GM23338 (cell line): ENCODE data around the gene FAM98A. TPM values are rescaled to one million over a fixed set of nuclear protein-coding genes. Genes with fewer than 3 reads are reported as not detected.

Experiments used
- ATAC-seq: fragments of 200-7000 bp; cut with Tn5 transposase; 3 replicates; pipeline ENCODE4 v1.9.1; 2020
- DNase-seq: peaks from one replicate; pipeline ENCODE4 v3.0.0-alpha.2; 2015; ENCODE audit warnings: low spot score
- H2AFZ ChIP-seq: fragments of 200-600 bp; sonication (generic); 2 replicates; pipeline ENCODE4 v1.8.0; 2016; ENCODE audit warnings: antibody characterized with exemption, mild to moderate bottlenecking, moderate library complexity
- H3F3A ChIP-seq: fragments of 200-600 bp; sonication (generic); replicated peaks from 2 replicates; pipeline ENCODE4 v1.8.0; 2017; ENCODE audit warnings: antibody characterized with exemption, mixed run types, low read depth
- H3K27ac ChIP-seq: fragments of 200-600 bp; sonication (generic); 2 replicates; pipeline ENCODE4 v1.6.1; 2016; ENCODE audit warnings: low read depth
- H3K27me3 ChIP-seq: fragments of 200-600 bp; sonication (generic); 2 replicates; pipeline ENCODE4 v1.8.0; 2016; ENCODE audit warnings: mild to moderate bottlenecking, mixed run types, moderate library complexity; ENCODE audit not compliant: insufficient read depth
- H3K36me3 ChIP-seq: fragments of 200-600 bp; sonication (generic); 2 replicates; pipeline ENCODE4 v1.8.0; 2016; ENCODE audit warnings: mild to moderate bottlenecking; ENCODE audit not compliant: insufficient read depth
- H3K4me1 ChIP-seq: fragments of 200-600 bp; sonication (generic); 2 replicates; pipeline ENCODE4 v1.8.0; 2016; ENCODE audit warnings: mild to moderate bottlenecking, moderate library complexity; ENCODE audit not compliant: insufficient read depth
- H3K4me2 ChIP-seq: fragments of 200-600 bp; sonication (generic); 2 replicates; pipeline ENCODE4 v1.7.1; 2017; ENCODE audit warnings: mixed run types
- H3K4me3 ChIP-seq: fragments of 200-600 bp; sonication (generic); 2 replicates; pipeline ENCODE4 v1.6.1; 2016; ENCODE audit warnings: mixed run types
- H3K79me2 ChIP-seq: fragments of 200-600 bp; sonication (generic); replicated peaks from 2 replicates; pipeline ENCODE4 v1.8.0; 2017; ENCODE audit warnings: mild to moderate bottlenecking; ENCODE audit not compliant: insufficient read depth
- H3K9me2 ChIP-seq: fragments of 200-600 bp; sonication (generic); 2 replicates; pipeline ENCODE4 v1.8.0; 2017; ENCODE audit not compliant: insufficient read depth
- H4K20me1 ChIP-seq: fragments of 200-600 bp; sonication (generic); replicated peaks from 2 replicates; pipeline ENCODE4 v1.8.0; 2017; ENCODE audit warnings: mild to moderate bottlenecking; ENCODE audit not compliant: insufficient read depth
- H3K27ac Mint-ChIP-seq: 2 replicates; pipeline ENCODE4 v1.8.0; 2020; ENCODE audit warnings: inconsistent platforms, mild to moderate bottlenecking, moderate library complexity, mixed read lengths
- H3K27me3 Mint-ChIP-seq: 3 replicates; pipeline ENCODE4 v1.8.0; 2022; ENCODE audit warnings: low read depth, mild to moderate bottlenecking, moderate library complexity, mixed read lengths, inconsistent platforms; ENCODE audit not compliant: insufficient read depth, poor library complexity
- H3K36me3 Mint-ChIP-seq: 3 replicates; pipeline ENCODE4 v1.8.0; 2021; ENCODE audit warnings: low read depth, mild to moderate bottlenecking, inconsistent platforms, moderate library complexity, mixed read lengths
- H3K4me1 Mint-ChIP-seq: 3 replicates; pipeline ENCODE4 v1.8.0; 2020; ENCODE audit warnings: mild to moderate bottlenecking, inconsistent platforms, mixed read lengths
- H3K4me3 Mint-ChIP-seq: 3 replicates; pipeline ENCODE4 v1.8.0; 2021; ENCODE audit warnings: moderate library complexity, mild to moderate bottlenecking, inconsistent platforms, mixed read lengths
- H3K9me3 Mint-ChIP-seq: 3 replicates; pipeline ENCODE4 v1.8.0; 2020; ENCODE audit warnings: moderate library complexity, mild to moderate bottlenecking, inconsistent platforms, mixed read lengths
- CREB1 ChIP-seq: fragments of 250-450 bp; sonication (Bioruptor Pico); IDR thresholded peaks from 2 replicates; pipeline ENCODE4 v1.5.0; 2020; ENCODE audit warnings: low read depth, mild to moderate bottlenecking, moderate library complexity
- CTCF ChIP-seq, 2 experiments: fragments of 200-600 bp in 1 of 2; sonication (generic) in 1 of 2; conservative IDR thresholded peaks; 2 replicates each; pipeline versions ENCODE4 v1.5.1 to v1.6.1; 2016 to 2017; ENCODE audit warnings: antibody characterized with exemption in 2 of 2, low read depth in 2 of 2, mild to moderate bottlenecking in 2 of 2, moderate library complexity in 1 of 2
- EZH2 ChIP-seq: fragments of 200-600 bp; sonication (generic); IDR thresholded peaks from one replicate; pipeline ENCODE4 v1.8.0; 2017; ENCODE audit warnings: antibody characterized with exemption, mild to moderate bottlenecking, low read depth; ENCODE audit not compliant: unreplicated experiment
- EZH2phosphoT487 ChIP-seq: fragments of 200-600 bp; sonication (generic); IDR thresholded peaks from one replicate; pipeline ENCODE4 v1.8.1; 2018; ENCODE audit warnings: antibody characterized with exemption; ENCODE audit not compliant: unreplicated experiment
- JUNB ChIP-seq: IDR thresholded peaks from one replicate; pipeline ENCODE4 v1.6.1; 2016; ENCODE audit warnings: antibody characterized with exemption; ENCODE audit not compliant: unreplicated experiment
- NANOG ChIP-seq: IDR thresholded peaks from 2 replicates; pipeline ENCODE4 v1.6.1; 2016; ENCODE audit warnings: antibody characterized with exemption, borderline replicate concordance
- POLR2AphosphoS5 ChIP-seq: IDR thresholded peaks from 2 replicates; pipeline ENCODE4 v1.6.1; 2016; ENCODE audit warnings: antibody characterized with exemption, low read depth
- REST ChIP-seq: IDR thresholded peaks from one replicate; pipeline ENCODE4 v1.6.1; 2018; ENCODE audit warnings: antibody characterized with exemption; ENCODE audit not compliant: unreplicated experiment
- STAT1 ChIP-seq: IDR thresholded peaks from one replicate; pipeline ENCODE4 v1.6.1; 2016; ENCODE audit warnings: antibody characterized with exemption; ENCODE audit not compliant: unreplicated experiment
- ZNF114 ChIP-seq: fragments of 250-450 bp; sonication (Bioruptor Pico); IDR thresholded peaks from 2 replicates; pipeline ENCODE4 v1.5.0; 2020; ENCODE audit warnings: mild to moderate bottlenecking, moderate library complexity
- ZNF331 ChIP-seq: fragments of 250-450 bp; sonication (Bioruptor Pico); IDR thresholded peaks from 2 replicates; pipeline ENCODE4 v1.5.0; 2020; ENCODE audit warnings: low read depth, mild to moderate bottlenecking, moderate library complexity
- polyA plus RNA-seq: library from polyadenylated mRNA; unstranded; fragments of >200 nt; fragmentation: Nextera tagmentation; extraction: Ambion mirVana; gene quantifications from 2 replicates; pipeline ENCODE4 v1.2.1, GENCODE V29; 2016
- total RNA-seq: library from RNA; depleted of rRNA; stranded (reverse); fragments of >200 nt; shearing (Covaris generic); gene quantifications from 2 replicates; pipeline ENCODE4 v1.2.3, GENCODE V29; 2014
- TF ChIP-seq, protein P1 (sequence below): fragments of 250-450 bp; sonication (Bioruptor Pico); IDR thresholded peaks from 2 replicates; pipeline ENCODE4 v1.5.0; 2020; ENCODE audit warnings: mild to moderate bottlenecking, moderate library complexity
- TF ChIP-seq, protein P2 (sequence below): IDR thresholded peaks from 2 replicates; pipeline ENCODE4 v1.6.1; 2016; ENCODE audit warnings: antibody characterized with exemption

Gene FAM98A
- total and polyA plus RNA-seq, 2 experiments from 2014 or later = 68.6 to 149 TPM

DNA sequence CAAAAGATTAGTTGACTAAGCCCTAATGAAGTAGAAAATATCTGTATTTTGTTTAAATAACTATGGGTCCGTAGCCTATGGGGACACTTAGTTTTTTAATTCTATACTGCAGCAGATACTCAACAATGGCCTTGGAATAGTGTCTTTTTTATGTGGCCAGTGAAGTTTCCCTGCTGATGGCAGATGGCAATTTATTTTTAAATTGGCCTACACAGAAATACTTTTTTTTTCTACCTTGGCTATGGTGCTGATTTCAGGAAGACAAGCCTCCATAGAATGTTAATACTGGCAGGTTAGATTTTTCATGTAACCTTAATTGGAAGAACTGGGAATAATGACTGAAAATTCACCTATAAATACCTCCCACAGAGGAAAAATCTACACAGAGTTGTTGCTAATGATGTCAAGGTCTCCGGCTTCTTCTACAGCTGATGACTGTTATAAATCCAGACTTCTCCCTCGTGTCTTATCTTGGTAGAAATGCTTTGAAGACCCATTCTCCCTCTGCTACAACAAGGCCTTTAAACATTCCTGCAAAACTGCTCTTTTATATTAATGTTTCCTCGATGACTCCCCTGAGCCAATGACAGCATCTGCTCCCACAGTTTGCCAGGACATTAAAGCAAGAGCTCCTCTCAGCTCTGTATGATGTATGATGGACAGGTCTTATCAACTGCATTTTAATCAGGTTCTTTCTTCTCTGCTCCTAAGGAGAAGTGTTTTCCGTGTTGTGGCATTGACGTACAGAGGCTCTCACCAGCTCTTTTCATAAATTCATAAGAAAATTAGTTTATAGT, 29.1 kb upstream of the FAM98A start:
- Histone ChIP-seq H3F3A (no peaks in the 10 kb centered on the region), H3K27me3 (no peaks in the 10 kb centered on the region), H2AFZ (no peak overlapping the region), H3K27ac (no peak overlapping the region), H3K79me2 (no peaks in the 10 kb centered on the region), H3K9me2 (no peaks in the 10 kb centered on the region), H3K4me2 (no peak overlapping the region), H3K4me1 (no peaks in the 10 kb centered on the region), H4K20me1 (no peaks in the 10 kb centered on the region), H3K36me3 (no peaks in the 10 kb centered on the region), H3K4me3 (no peak overlapping the region)
- Mint-ChIP-seq H3K36me3 (peaks cover 15% of the 10 kb centered on the region), H3K27me3 (peaks cover 2% of the 10 kb centered on the region), H3K4me1 (peaks cover 5% of the 10 kb centered on the region; the same call in 2 of the 3 replicates), H3K27ac (no peak overlapping the region), H3K9me3 (no peaks in the 10 kb centered on the region; the same call in 2 of the 3 replicates), H3K4me3 (no peak overlapping the region)
- TF ChIP-seq, protein P1, sequence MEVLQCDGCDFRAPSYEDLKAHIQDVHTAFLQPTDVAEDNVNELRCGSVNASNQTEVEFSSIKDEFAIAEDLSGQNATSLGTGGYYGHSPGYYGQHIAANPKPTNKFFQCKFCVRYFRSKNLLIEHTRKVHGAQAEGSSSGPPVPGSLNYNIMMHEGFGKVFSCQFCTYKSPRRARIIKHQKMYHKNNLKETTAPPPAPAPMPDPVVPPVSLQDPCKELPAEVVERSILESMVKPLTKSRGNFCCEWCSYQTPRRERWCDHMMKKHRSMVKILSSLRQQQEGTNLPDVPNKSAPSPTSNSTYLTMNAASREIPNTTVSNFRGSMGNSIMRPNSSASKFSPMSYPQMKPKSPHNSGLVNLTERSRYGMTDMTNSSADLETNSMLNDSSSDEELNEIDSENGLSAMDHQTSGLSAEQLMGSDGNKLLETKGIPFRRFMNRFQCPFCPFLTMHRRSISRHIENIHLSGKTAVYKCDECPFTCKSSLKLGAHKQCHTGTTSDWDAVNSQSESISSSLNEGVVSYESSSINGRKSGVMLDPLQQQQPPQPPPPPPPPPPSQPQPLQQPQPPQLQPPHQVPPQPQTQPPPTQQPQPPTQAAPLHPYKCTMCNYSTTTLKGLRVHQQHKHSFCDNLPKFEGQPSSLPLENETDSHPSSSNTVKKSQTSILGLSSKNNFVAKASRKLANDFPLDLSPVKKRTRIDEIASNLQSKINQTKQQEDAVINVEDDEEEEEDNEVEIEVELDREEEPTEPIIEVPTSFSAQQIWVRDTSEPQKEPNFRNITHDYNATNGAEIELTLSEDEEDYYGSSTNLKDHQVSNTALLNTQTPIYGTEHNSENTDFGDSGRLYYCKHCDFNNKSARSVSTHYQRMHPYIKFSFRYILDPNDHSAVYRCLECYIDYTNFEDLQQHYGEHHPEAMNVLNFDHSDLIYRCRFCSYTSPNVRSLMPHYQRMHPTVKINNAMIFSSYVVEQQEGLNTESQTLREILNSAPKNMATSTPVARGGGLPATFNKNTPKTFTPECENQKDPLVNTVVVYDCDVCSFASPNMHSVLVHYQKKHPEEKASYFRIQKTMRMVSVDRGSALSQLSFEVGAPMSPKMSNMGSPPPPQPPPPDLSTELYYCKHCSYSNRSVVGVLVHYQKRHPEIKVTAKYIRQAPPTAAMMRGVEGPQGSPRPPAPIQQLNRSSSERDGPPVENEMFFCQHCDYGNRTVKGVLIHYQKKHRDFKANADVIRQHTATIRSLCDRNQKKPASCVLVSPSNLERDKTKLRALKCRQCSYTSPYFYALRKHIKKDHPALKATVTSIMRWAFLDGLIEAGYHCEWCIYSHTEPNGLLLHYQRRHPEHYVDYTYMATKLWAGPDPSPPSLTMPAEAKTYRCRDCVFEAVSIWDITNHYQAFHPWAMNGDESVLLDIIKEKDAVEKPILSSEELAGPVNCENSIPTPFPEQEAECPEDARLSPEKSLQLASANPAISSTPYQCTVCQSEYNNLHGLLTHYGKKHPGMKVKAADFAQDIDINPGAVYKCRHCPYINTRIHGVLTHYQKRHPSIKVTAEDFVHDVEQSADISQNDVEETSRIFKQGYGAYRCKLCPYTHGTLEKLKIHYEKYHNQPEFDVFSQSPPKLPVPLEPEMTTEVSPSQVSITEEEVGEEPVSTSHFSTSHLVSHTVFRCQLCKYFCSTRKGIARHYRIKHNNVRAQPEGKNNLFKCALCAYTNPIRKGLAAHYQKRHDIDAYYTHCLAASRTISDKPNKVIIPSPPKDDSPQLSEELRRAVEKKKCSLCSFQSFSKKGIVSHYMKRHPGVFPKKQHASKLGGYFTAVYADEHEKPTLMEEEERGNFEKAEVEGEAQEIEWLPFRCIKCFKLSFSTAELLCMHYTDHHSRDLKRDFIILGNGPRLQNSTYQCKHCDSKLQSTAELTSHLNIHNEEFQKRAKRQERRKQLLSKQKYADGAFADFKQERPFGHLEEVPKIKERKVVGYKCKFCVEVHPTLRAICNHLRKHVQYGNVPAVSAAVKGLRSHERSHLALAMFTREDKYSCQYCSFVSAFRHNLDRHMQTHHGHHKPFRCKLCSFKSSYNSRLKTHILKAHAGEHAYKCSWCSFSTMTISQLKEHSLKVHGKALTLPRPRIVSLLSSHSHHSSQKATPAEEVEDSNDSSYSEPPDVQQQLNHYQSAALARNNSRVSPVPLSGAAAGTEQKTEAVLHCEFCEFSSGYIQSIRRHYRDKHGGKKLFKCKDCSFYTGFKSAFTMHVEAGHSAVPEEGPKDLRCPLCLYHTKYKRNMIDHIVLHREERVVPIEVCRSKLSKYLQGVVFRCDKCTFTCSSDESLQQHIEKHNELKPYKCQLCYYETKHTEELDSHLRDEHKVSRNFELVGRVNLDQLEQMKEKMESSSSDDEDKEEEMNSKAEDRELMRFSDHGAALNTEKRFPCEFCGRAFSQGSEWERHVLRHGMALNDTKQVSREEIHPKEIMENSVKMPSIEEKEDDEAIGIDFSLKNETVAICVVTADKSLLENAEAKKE = no peak
- no peak for TF ChIP-seq NANOG
- TF ChIP-seq, protein P2, sequence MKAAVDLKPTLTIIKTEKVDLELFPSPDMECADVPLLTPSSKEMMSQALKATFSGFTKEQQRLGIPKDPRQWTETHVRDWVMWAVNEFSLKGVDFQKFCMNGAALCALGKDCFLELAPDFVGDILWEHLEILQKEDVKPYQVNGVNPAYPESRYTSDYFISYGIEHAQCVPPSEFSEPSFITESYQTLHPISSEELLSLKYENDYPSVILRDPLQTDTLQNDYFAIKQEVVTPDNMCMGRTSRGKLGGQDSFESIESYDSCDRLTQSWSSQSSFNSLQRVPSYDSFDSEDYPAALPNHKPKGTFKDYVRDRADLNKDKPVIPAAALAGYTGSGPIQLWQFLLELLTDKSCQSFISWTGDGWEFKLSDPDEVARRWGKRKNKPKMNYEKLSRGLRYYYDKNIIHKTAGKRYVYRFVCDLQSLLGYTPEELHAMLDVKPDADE = no peak
- no peak for TF ChIP-seq EZH2phosphoT487
- no peak for TF ChIP-seq CTCF (conservative IDR thresholded peaks at IDR 0.05; ENCODE audit: low read depth in 2 of 2)
- TF ChIP-seq ZNF114 (CRISPR knock-in tag) = no peak
- TF ChIP-seq STAT1 = no peak
- TF ChIP-seq REST = no peak
- TF ChIP-seq POLR2AphosphoS5 = no peak
- TF ChIP-seq ZNF331 (CRISPR knock-in tag) = no peak
- TF ChIP-seq CREB1 = no peak
- no peak for TF ChIP-seq JUNB
- no peak for TF ChIP-seq EZH2
- no peak for ATAC-seq
- no peak for DNase-seq
